Brain microvascular endothelial cell (primary cell): ENCODE results near the gene TBC1D4.

Source experiments
- DNase-seq: peaks from one replicate; pipeline ENCODE4 v3.0.0-alpha.2; 2020
- H3K27ac ChIP-seq: fragments of 250-450 bp; sonication (Bioruptor Pico); 2 replicates; pipeline ENCODE4 v1.5.1; 2020; ENCODE audit warnings: mild to moderate bottlenecking, moderate library complexity
- H3K27me3 ChIP-seq: fragments of 250-450 bp; sonication (Bioruptor Pico); replicated peaks from 2 replicates; pipeline ENCODE4 v1.5.1; 2020; ENCODE audit warnings: mild to moderate bottlenecking
- H3K36me3 ChIP-seq: fragments of 250-450 bp; sonication (Bioruptor Pico); replicated peaks from 2 replicates; pipeline ENCODE4 v1.5.1; 2020; ENCODE audit warnings: mild to moderate bottlenecking
- H3K4me3 ChIP-seq: 2 replicates; pipeline ENCODE4 v1.5.1; 2011; ENCODE audit warnings: low read depth, mild to moderate bottlenecking, control low read depth, low read length, moderate library complexity
- CTCF ChIP-seq: IDR thresholded peaks from 2 replicates; pipeline ENCODE4 v1.5.1; 2011; ENCODE audit warnings: low read depth, mild to moderate bottlenecking, moderate library complexity, low read length, control low read depth, inconsistent platforms; ENCODE audit errors: missing control alignments
- in situ Hi-C: cut with HindIII; loops from 2 replicates; pipeline ENCODE4 v1.10.0; 2017; ENCODE audit warnings: low sequenced_read_pairs, low pct_ligation_motif_present

TBC1D4 gene

GRCh38 chr13:75458696-75459422 is 23.1 kb downstream of the TBC1D4 start:
- no peak for TF ChIP-seq CTCF
- Histone ChIP-seq H3K27ac (no peak overlapping the region), H3K4me3 (no peak overlapping the region), H3K27me3 (no peaks in the 10 kb centered on the region), H3K36me3 (no peaks in the 10 kb centered on the region)
- DNase-seq = no peak
- in situ Hi-C loops = no loop called here

GRCh38 chr13:75455962-75456361 is 26.0 kb downstream of the TBC1D4 start:
- no peak for TF ChIP-seq CTCF
- in situ Hi-C loops = no loop called here
- DNase-seq = no peak
- no peak overlapping the region for H3K27ac ChIP-seq
- H3K27me3 ChIP-seq = no peaks in the 10 kb centered on the region
- no peaks in the 10 kb centered on the region for H3K36me3 ChIP-seq
- H3K4me3 ChIP-seq = no peak overlapping the region

- no peak for DNase-seq
- in situ Hi-C loops = no loop called here
- H3K27me3 ChIP-seq = no peaks in the 10 kb centered on the region
- H3K36me3 ChIP-seq = no peaks in the 10 kb centered on the region
- TF ChIP-seq CTCF = no peak
- no peak overlapping the region for H3K4me3 ChIP-seq
- no peak overlapping the region for H3K27ac ChIP-seq
Measured at GRCh38 chr13:75454497-75454896, 27.5 kb downstream of the TBC1D4 start.

GRCh38 chr13:75452564-75452963 is 29.4 kb downstream of the TBC1D4 start:
- in situ Hi-C loops = no loop called here
- Histone ChIP-seq H3K4me3 (no peak overlapping the region), H3K27ac (no peak overlapping the region), H3K36me3 (no peaks in the 10 kb centered on the region), H3K27me3 (no peaks in the 10 kb centered on the region)
- DNase-seq = no peak
- TF ChIP-seq CTCF = no peak

- in situ Hi-C loops = no loop called here
- no peaks in the 10 kb centered on the region for H3K36me3 ChIP-seq
- no peak overlapping the region for H3K4me3 ChIP-seq
- no peak for TF ChIP-seq CTCF
- DNase-seq = no peak
- no peak overlapping the region for H3K27ac ChIP-seq
- no peaks in the 10 kb centered on the region for H3K27me3 ChIP-seq
Measured at GRCh38 chr13:75447493-75447892, 34.5 kb downstream of the TBC1D4 start.

GRCh38 chr13:75446874-75447273 is 35.1 kb downstream of the TBC1D4 start:
- TF ChIP-seq CTCF = no peak
- Histone ChIP-seq H3K27ac (no peak overlapping the region), H3K27me3 (no peaks in the 10 kb centered on the region), H3K4me3 (no peak overlapping the region), H3K36me3 (no peaks in the 10 kb centered on the region)
- in situ Hi-C loops = no loop called here
- no peak for DNase-seq
